H9 (cell line): ENCODE results near the gene KDM3A. TPM values are rescaled to one million over a fixed set of nuclear protein-coding genes. Genes with fewer than 3 reads are reported as not detected.

Source experiments
- DNase-seq: peaks from one replicate; pipeline ENCODE4 v3.0.0-alpha.2; 2017
- H2AFZ ChIP-seq: one replicate; pipeline ENCODE4 v1.6.1; 2013; ENCODE audit warnings: mild to moderate bottlenecking, low read length, control low read depth, moderate library complexity
- H2AK5ac ChIP-seq: 2 replicates; pipeline ENCODE4 v1.6.1; 2013; ENCODE audit warnings: low read length, control low read depth, mixed read lengths; ENCODE audit not compliant: insufficient read length
- H2BK120ac ChIP-seq: one replicate; pipeline ENCODE4 v1.6.1; 2013; ENCODE audit warnings: low read depth, mild to moderate bottlenecking, low read length, control low read depth, inconsistent platforms; ENCODE audit not compliant: poor library complexity, severe bottlenecking
- H2BK12ac ChIP-seq: 2 replicates; pipeline ENCODE4 v1.6.1; 2013; ENCODE audit warnings: low read length, control low read depth, mixed read lengths, low read depth; ENCODE audit not compliant: insufficient read length
- H2BK15ac ChIP-seq: 2 replicates; pipeline ENCODE4 v1.6.1; 2013; ENCODE audit warnings: low read depth, low read length, control low read depth
- H2BK20ac ChIP-seq: one replicate; pipeline ENCODE4 v1.6.1; 2013; ENCODE audit warnings: low read depth, mild to moderate bottlenecking, low read length, control low read depth, inconsistent platforms; ENCODE audit not compliant: poor library complexity, severe bottlenecking
- H2BK5ac ChIP-seq: 2 replicates; pipeline ENCODE4 v1.6.1; 2013; ENCODE audit warnings: low read length, control low read depth, mixed read lengths; ENCODE audit not compliant: insufficient read length
- H3K14ac ChIP-seq: 2 replicates; pipeline ENCODE4 v1.6.1; 2013; ENCODE audit warnings: low read length, control low read depth; ENCODE audit not compliant: insufficient read depth
- H3K18ac ChIP-seq: 2 replicates; pipeline ENCODE4 v1.6.1; 2013; ENCODE audit warnings: low read depth, mild to moderate bottlenecking, mixed read lengths, low read length, control low read depth; ENCODE audit not compliant: insufficient read length
- H3K23ac ChIP-seq: 2 replicates; pipeline ENCODE4 v1.6.1; 2013; ENCODE audit warnings: low read length, control low read depth, mixed read lengths, low read depth; ENCODE audit not compliant: insufficient read length
- H3K23me2 ChIP-seq: 2 replicates; pipeline ENCODE4 v1.6.1; 2013; ENCODE audit warnings: low read depth, mild to moderate bottlenecking, mixed read lengths, low read length, control low read depth; ENCODE audit not compliant: insufficient read length, poor library complexity, severe bottlenecking
- H3K27ac ChIP-seq: 2 replicates; pipeline ENCODE4 v1.5.1; 2013; ENCODE audit warnings: low read length, control low read depth, mixed read lengths, low read depth; ENCODE audit not compliant: insufficient read length
- H3K27me3 ChIP-seq: 2 replicates; pipeline ENCODE4 v1.6.1; 2013; ENCODE audit warnings: low read length, control low read depth, inconsistent platforms; ENCODE audit not compliant: insufficient read depth
- H3K4ac ChIP-seq: 2 replicates; pipeline ENCODE4 v1.6.1; 2013; ENCODE audit warnings: low read depth, mild to moderate bottlenecking, control low read depth, inconsistent platforms, low read length, moderate library complexity
- H3K4me1 ChIP-seq: 2 replicates; pipeline ENCODE4 v1.6.1; 2013; ENCODE audit warnings: low read length, control low read depth, inconsistent platforms; ENCODE audit not compliant: insufficient read depth
- H3K4me2 ChIP-seq: 2 replicates; pipeline ENCODE4 v1.6.1; 2013; ENCODE audit warnings: low read length, control low read depth, mixed read lengths; ENCODE audit not compliant: insufficient read length, insufficient read depth
- H3K56ac ChIP-seq: 2 replicates; pipeline ENCODE4 v1.6.1; 2013; ENCODE audit warnings: low read depth, mild to moderate bottlenecking, mixed read lengths, low read length, control low read depth; ENCODE audit not compliant: insufficient read length
- H3K79me1 ChIP-seq: 2 replicates; pipeline ENCODE4 v1.6.1; 2013; ENCODE audit warnings: low read depth, mild to moderate bottlenecking, moderate library complexity, low read length, control low read depth, inconsistent platforms; ENCODE audit not compliant: insufficient read depth, poor library complexity, severe bottlenecking
- H3K79me2 ChIP-seq: 2 replicates; pipeline ENCODE4 v1.6.1; 2013; ENCODE audit warnings: low read length, control low read depth, inconsistent platforms; ENCODE audit not compliant: insufficient read depth
- H3K9ac ChIP-seq: 2 replicates; pipeline ENCODE4 v1.6.1; 2013; ENCODE audit warnings: low read length, control low read depth, mixed read lengths; ENCODE audit not compliant: insufficient read length; ENCODE audit errors: extremely low read depth
- H3K9me3 ChIP-seq: one replicate; pipeline ENCODE4 v1.6.1; 2013; ENCODE audit warnings: low read depth, low read length, inconsistent platforms; ENCODE audit not compliant: control insufficient read depth
- H3T11ph ChIP-seq: one replicate; pipeline ENCODE4 v1.6.1; 2013; ENCODE audit warnings: mild to moderate bottlenecking, low read length, control low read depth, inconsistent platforms
- H4K20me1 ChIP-seq: one replicate; pipeline ENCODE4 v1.6.1; 2013; ENCODE audit not compliant: control insufficient read depth, insufficient read length, insufficient read depth
- H4K5ac ChIP-seq: 2 replicates; pipeline ENCODE4 v1.6.1; 2013; ENCODE audit warnings: low read depth, mild to moderate bottlenecking, mixed read lengths, low read length, control low read depth; ENCODE audit not compliant: insufficient read length
- H4K8ac ChIP-seq: replicated peaks from 2 replicates; pipeline ENCODE4 v1.6.1; 2013; ENCODE audit warnings: low read length, control low read depth, mixed read lengths, low read depth; ENCODE audit not compliant: insufficient read length
- H4K91ac ChIP-seq: 2 replicates; pipeline ENCODE4 v1.6.1; 2013; ENCODE audit warnings: low read depth, mild to moderate bottlenecking, moderate library complexity, mixed read lengths, low read length, control low read depth; ENCODE audit not compliant: insufficient read length
- H3K27ac Mint-ChIP-seq, 3 experiments: 2 replicates in 2 of 3; 3 replicates in 1 of 3; pipeline ENCODE4 v1.8.0; 2020 to 2021; ENCODE audit warnings: mixed read lengths in 3 of 3, mild to moderate bottlenecking in 1 of 3, moderate library complexity in 1 of 3
- H3K27me3 Mint-ChIP-seq: 2 replicates; pipeline ENCODE4 v1.8.0; 2021; ENCODE audit warnings: low read depth, mild to moderate bottlenecking, moderate library complexity, mixed read lengths
- H3K36me3 Mint-ChIP-seq, 3 experiments: 2 replicates in 2 of 3; 3 replicates in 1 of 3; pipeline ENCODE4 v1.8.0; 2020 to 2021; ENCODE audit warnings: low read depth in 3 of 3, mixed read lengths in 3 of 3; ENCODE audit not compliant: insufficient read depth in 1 of 3
- H3K4me1 Mint-ChIP-seq, 2 experiments: 2 replicates each; pipeline ENCODE4 v1.8.0; 2020; ENCODE audit warnings: mixed read lengths in 2 of 2
- H3K4me3 Mint-ChIP-seq, 2 experiments: 2 replicates in 1 of 2; 3 replicates in 1 of 2; pipeline ENCODE4 v1.8.0; 2020 to 2021; ENCODE audit warnings: mild to moderate bottlenecking in 2 of 2, mixed read lengths in 2 of 2, moderate library complexity in 1 of 2
- H3K9me3 Mint-ChIP-seq, 2 experiments: 2 replicates in 1 of 2; 3 replicates in 1 of 2; pipeline ENCODE4 v1.8.0; 2020; ENCODE audit warnings: mild to moderate bottlenecking in 2 of 2, mixed read lengths in 2 of 2, moderate library complexity in 1 of 2
- WGBS: extraction: QIAGEN DNeasy Blood & Tissue Kit; methylation state at CpG from one replicate; pipeline ENCODE4 v1.1.7; 2013; ENCODE audit warnings: missing lambda C conversion rate, low lambda C conversion rate, mixed read lengths; ENCODE audit not compliant: insufficient read length; ENCODE audit errors: extremely low coverage; 5-methylcytosine and 5-hydroxymethylcytosine counted together
- total RNA-seq: library from RNA; stranded (reverse); gene quantifications from 2 replicates; pipeline ENCODE4 v1.2.1, GENCODE V29; 2021
- TF ChIP-seq, protein P1 (sequence below): fragments of 200-600 bp; sonication (generic); conservative IDR thresholded peaks from 3 replicates; pipeline ENCODE4 v1.8.0; 2021; ENCODE audit warnings: antibody characterized with exemption, mild to moderate bottlenecking

Gene KDM3A
- total RNA-seq, 1 experiment from 2014 or later: 28.1 TPM

GRCh38 chr2:86522711-86523110 is 81.5 kb downstream of the KDM3A start:
- no peak overlapping the region for H4K91ac ChIP-seq
- H3K27ac Mint-ChIP-seq: no peak overlapping the region
- H3K4ac ChIP-seq: no peak overlapping the region
- H3K56ac ChIP-seq: no peak overlapping the region
- no peaks in the 10 kb centered on the region for H3K79me2 ChIP-seq
- H2BK5ac ChIP-seq: no peak overlapping the region
- no peak overlapping the region for H3K14ac ChIP-seq
- H2BK120ac ChIP-seq: no peak overlapping the region
- H3K9me3 Mint-ChIP-seq: peaks cover 0 to 9% of the 10 kb centered on the region in 2 experiments; a peak in 4 of 5 replicates
- H3K4me2 ChIP-seq: no peak overlapping the region
- no peak overlapping the region for H2BK15ac ChIP-seq
- no peak overlapping the region for H4K5ac ChIP-seq
- no peak overlapping the region for H2BK20ac ChIP-seq
- no peak overlapping the region for H4K8ac ChIP-seq
- no peak for DNase-seq
- no peak overlapping the region for H3K27ac ChIP-seq
- no peaks in the 10 kb centered on the region for H3K4me1 Mint-ChIP-seq
- no peaks in the 10 kb centered on the region for H3K27me3 ChIP-seq
- no peaks in the 10 kb centered on the region for H3K23me2 ChIP-seq
- H4K20me1 ChIP-seq: no peaks in the 10 kb centered on the region
- peaks cover 0 to 5% (median 3%) of the 10 kb centered on the region in 3 experiments; a peak in 5 of 7 replicates for H3K36me3 Mint-ChIP-seq
- no peak overlapping the region for H3K18ac ChIP-seq
- H3K4me1 ChIP-seq: no peaks in the 10 kb centered on the region
- no peaks in the 10 kb centered on the region for H3K79me1 ChIP-seq
- TF ChIP-seq, protein P1, sequence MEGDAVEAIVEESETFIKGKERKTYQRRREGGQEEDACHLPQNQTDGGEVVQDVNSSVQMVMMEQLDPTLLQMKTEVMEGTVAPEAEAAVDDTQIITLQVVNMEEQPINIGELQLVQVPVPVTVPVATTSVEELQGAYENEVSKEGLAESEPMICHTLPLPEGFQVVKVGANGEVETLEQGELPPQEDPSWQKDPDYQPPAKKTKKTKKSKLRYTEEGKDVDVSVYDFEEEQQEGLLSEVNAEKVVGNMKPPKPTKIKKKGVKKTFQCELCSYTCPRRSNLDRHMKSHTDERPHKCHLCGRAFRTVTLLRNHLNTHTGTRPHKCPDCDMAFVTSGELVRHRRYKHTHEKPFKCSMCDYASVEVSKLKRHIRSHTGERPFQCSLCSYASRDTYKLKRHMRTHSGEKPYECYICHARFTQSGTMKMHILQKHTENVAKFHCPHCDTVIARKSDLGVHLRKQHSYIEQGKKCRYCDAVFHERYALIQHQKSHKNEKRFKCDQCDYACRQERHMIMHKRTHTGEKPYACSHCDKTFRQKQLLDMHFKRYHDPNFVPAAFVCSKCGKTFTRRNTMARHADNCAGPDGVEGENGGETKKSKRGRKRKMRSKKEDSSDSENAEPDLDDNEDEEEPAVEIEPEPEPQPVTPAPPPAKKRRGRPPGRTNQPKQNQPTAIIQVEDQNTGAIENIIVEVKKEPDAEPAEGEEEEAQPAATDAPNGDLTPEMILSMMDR: no peak
- no CpG with 5 or more reads among the region's 2 CpGs for WGBS
- H3K4me3 Mint-ChIP-seq: no peak overlapping the region
- H3K23ac ChIP-seq: no peak overlapping the region
- no peak overlapping the region for H2AK5ac ChIP-seq
- no peak overlapping the region for H3K9ac ChIP-seq
- H3T11ph ChIP-seq: no peak overlapping the region
- H2BK12ac ChIP-seq: no peak overlapping the region
- H3K27me3 Mint-ChIP-seq: no peaks in the 10 kb centered on the region
- H2AFZ ChIP-seq: no peak overlapping the region
- H3K9me3 ChIP-seq: no peaks in the 10 kb centered on the region
